HG02623 (cell line): ENCODE results near the gene ALX1.

ENCODE experiments used
- ATAC-seq: cut with Tn5 transposase; IDR thresholded peaks from one replicate; pipeline ENCODE4 v1.9.1; 2021; ENCODE audit warnings: moderate library complexity; ENCODE audit not compliant: unreplicated experiment

The ALX1 gene

GRCh38 chr12:85280165-85280983 lies at the start of gene ALX1:
Gene ALX1, plus strand, starts transcription at chr12:85280220. Its CDS starts 42 bp downstream, at chr12:85280262.
- no peak for ATAC-seq

GRCh38 chr12:85237327-85237726 lies 42.7 kb upstream of the ALX1 start:
- ATAC-seq, result no peak

GRCh38 chr12:85244561-85244960 lies 35.5 kb upstream of the ALX1 start:
- ATAC-seq, result no peak

- ATAC-seq, result no peak
These were observed 26.2 kb upstream of the ALX1 start for GRCh38 chr12:85253853-85254252.

- ATAC-seq, result no peak
These were observed 22.3 kb upstream of the ALX1 start for GRCh38 chr12:85257671-85258070.

DNA sequence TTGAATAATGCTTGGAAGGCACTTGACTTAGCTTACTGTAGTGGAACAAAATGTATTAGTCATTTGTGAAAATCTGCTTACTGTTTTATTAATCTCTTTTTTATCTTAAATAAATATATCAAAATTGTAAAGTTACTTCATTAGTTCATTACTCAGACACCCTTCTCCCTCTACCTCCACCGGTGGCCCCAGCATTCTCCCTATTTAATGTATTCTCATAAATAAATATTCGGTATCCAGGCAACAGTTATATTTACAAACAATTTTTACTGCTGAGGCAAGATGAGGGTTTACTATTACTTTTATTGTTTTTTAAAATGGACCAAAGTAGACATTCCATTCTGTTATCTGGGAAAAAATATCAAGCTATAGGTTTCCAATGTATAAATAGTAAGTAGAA lies 19.6 kb upstream of the ALX1 start:
- no peak for ATAC-seq

DNA sequence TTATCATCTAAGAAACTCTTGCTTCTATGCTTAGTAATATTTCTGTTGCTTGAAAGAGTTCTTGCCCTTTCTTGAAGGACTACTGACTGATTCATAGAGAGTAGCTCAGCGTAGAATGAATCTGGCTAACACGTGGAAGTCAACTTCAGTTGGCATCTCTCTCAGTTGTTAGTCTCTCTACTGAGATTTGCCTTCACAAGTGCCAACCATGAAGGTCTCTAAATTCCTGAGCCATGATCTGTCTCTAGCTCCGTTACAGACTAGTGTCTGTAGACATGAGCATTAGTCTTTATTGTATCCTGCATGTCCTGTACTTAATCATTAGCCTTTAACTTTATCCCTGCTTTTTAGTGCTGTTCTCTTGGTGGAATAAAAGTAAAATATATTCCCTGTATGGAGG lies 19.1 kb upstream of the ALX1 start:
- no peak for ATAC-seq

- ATAC-seq, result no peak
These were observed 13.7 kb upstream of the ALX1 start for GRCh38 chr12:85266356-85266755.

- peak; percentile 53 for ATAC-seq
These were observed 6.4 kb upstream of the ALX1 start for GRCh38 chr12:85273381-85274314.

DNA sequence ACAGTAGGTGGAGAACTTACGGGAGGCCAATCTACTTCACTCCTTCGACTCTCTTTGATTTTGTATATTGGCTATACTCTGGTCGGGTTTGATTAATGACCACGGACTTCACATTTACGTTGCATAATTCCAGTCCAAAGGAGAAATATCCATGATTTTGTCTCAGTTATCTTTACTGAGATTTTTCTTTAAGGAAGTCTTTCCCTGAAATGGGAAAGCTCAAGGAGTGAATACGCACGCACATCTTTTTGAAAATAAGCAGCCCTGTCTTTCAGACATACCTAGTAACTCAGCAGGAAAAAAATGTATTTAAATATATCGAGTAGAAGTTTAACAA lies 5.7 kb upstream of the ALX1 start:
- no peak for ATAC-seq

DNA sequence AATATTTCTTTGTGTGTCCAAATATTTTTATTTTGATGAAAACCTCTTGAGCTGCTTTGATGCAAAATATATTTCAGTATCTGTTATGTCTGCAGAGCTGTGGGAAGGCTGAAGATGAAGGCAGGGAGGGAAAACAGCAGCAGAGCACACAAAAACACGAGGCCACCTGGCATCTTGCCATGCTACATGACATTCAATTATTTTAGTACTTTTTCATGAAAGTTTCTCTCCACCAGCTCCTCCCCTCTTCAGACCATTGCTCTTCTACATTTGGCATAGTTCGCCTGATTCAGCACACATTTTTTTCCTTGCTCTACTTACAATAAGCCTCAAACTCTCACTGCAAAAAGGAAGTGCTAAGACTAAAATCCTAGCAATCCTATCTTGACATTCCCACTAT lies 4.6 kb upstream of the ALX1 start:
- no peak for ATAC-seq

GRCh38 chr12:85277191-85277590 lies 2.8 kb upstream of the ALX1 start:
- ATAC-seq, result no peak

DNA sequence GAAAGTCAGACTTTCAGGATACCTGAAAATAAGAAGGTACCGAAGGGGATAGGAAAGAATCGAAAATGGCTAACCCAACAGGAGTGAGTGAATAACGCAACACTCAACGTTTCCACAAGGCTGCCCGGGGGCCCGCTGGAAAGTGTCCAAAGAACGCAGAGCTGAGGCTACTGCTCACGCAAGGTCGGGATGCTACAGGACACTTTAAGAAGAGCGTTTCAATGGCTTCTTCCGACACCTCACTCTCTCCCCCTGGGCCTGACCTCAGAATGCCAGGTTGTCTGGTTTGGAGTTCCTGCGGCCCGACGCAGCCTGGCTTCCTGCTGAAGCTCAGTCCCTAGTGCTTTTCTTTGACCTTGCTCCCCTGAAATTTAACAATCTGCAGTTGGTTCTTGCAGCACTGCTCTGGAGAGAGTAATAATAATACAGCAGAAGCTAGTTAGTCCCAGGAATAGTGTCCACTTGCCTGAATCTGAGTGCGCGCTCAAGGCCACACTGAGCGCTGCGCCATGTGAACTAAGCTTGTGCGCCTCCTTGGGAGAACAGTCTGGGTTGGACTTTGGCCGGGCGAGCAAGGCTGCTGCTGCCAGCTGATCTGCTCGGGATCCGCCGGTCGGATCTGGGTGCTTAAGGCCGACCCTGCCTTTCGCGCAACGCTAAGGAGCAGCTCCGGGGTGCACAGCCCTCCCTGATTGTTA lies 2.0 kb upstream of the ALX1 start:
- ATAC-seq, result no peak

- no peak for ATAC-seq
These were observed 1.2 kb upstream of the ALX1 start for GRCh38 chr12:85278598-85279448.

GRCh38 chr12:85279449-85280164 lies 413 bp upstream of the ALX1 start:
- ATAC-seq, result no peak

DNA sequence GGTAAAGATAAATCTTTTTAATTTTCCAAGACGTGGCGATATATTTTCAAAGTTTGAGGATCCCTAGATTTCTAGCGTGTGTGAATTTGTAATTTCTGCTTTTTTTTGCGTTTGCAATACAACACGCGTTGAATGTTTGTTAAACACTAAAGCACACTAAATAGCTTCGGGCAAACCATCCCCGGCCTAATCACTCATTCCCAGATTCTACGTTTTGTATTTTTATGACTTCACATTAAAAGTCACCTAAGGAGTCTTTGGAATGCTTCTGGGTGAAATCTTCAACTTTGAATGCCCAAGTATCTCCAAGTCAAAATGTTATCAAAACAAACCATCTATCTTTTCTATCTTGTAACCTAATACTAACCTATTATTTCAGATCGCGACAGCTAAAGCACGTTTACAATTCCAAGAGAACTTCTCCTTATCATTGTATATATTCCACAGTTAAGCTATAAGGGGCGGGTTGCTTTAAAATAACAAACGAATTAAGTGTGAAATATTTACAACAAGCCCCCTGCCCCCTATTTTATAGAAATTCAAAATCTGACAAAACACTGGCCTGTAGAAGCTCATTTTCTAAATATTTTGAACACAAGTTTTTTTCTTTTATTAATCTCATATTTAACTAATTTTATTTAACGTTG lies 1.1 kb downstream of the ALX1 start:
- ATAC-seq, result no peak

DNA sequence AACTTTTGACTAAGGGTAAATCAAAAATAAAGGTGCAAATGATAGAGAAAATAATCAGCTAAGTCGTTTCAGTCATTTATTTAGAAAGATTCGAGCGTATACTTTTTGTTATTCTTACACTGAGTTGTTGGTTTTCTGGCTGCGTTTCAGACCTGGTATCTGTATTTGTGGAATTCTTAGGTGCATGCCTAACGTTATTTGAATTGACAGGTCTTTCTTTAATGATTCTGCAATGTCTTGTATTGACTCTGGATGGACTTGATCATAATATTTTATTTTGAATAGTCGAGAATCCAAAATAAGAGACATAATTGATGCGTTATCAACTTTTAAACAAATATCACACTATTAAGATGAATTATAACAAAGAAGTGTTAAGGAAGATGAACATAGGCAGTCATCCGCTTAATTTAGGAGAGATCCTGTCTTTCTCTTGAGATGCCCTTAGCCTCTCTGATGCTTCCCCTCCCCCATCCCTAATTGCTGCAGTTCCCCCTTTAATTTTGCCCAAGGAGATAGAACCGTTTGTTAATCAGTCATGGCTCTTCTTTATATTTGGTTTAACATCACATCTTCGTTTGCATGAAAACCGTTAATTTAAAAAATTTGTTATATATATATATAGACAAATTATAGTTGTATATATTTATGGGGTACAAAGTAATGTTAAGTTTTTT lies 1.8 kb downstream of the ALX1 start:
- no peak for ATAC-seq

DNA sequence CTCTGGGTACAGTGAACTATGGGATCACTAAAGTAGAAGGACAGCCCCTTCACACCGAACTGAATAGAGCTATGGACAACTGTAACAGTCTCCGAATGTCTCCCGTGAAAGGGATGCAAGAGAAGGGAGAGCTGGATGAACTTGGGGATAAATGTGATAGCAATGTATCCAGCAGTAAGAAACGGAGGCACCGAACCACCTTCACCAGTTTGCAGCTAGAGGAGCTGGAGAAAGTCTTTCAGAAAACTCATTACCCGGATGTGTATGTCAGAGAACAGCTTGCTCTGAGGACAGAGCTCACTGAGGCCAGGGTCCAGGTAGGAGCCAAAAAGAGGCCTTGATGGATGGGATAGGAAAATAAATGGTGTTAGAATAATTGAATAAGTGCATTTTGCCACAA lies 3.5 kb downstream of the ALX1 start:
- ATAC-seq, result no peak

- ATAC-seq, result no peak
These were observed 16.3 kb downstream of the ALX1 start for GRCh38 chr12:85296362-85296761.
